ENCODE data around the gene MAN2B1. TPM values are rescaled to one million over a fixed set of nuclear protein-coding genes. Genes with fewer than 3 reads are reported as not detected.
A peak's percentile ranks its signal among the peaks of the same experiment; 100 is the strongest.
"Not testable (repeated sequence)": the region's sequence is repeated elsewhere in the genome, so short reads cannot be mapped to it uniquely, and the experiment has no call there.

The MAN2B1 gene
- polyA plus RNA-seq, 4 donors = 25.0 to 33.6 (median 30.1) TPM

DNA sequence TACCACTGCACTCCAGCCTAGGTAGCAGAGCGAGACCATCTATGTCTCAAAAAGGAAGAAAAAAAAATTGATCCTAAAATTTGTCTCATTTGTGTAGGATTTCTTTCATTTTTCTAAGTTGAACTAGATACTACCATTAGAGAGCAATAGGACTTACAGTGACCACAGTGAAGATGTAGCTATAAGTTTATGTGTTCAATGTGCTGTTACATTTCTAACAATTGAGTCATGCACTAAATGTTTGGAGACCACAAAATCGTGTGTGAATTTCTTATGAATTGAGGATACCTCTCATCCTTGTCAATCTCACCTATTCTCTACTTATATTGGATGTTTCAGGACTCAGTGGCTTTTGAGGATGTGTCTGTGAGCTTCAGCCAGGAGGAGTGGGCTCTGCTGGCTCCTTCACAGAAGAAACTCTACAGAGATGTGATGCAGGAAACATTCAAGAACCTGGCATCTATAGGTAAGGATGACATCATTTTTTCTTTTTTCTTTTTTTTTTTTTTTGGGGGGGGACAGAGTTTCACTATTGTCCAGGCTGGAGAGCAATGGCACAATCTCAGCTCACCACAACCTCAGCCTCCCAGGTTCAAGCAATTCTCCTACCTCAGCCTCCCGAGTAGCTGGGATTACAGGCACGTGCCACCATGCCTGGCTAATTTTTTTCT lies 43.0 kb downstream of the MAN2B1 start:
- no peak for DNase-seq (ENCODE audit: low read depth in 4 of 4, low spot score in 3 of 4)

DNA sequence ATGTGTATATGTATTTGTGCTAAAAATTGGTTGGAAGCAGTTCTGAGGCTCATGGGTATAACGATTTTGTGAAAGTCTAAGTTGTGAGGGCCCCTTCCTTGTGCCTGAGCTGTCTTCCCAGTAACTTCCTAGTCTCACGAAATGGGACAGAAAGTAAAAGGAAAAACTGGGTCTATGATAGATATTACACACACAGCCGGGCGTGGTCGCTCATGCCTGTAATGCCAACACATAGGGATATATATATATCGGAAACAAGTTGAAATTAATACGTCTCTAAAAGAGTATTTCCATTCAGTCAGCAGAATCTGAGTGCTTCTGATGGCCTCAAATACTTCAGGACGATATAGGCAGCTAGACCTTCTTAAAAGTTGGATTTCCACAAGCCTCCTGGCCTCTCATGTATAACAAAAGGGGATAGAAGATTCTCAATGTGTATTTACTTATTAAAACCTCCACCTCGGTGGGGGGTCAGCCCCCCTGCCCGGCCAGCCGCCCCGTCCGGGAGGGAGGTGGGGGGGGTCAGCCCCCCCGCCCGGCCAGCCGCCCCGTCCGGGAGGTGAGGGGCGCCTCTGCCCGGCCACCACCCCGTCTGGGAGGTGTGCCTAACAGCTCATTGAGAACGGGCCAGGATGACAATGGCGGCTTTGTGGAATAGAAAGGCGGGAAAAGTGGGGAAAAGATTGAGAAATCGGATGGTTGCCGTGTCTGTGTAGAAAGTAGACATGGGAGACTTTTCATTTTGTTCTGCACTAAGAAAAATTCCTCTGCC lies 45.1 kb downstream of the MAN2B1 start:
- not testable (repeated sequence) for DNase-seq (ENCODE audit: low read depth in 4 of 4, low spot score in 3 of 4)

- DNase-seq (ENCODE audit: low read depth in 4 of 4, low spot score in 3 of 4) = no peak
Observed at GRCh38 chr19:12617646-12618045, 48.9 kb downstream of the MAN2B1 start.

- peak; percentile 53 to 70 (median 62) for DNase-seq (ENCODE audit: low read depth in 4 of 4, low spot score in 3 of 4)
Observed at GRCh38 chr19:12611361-12611699, 55.2 kb downstream of the MAN2B1 start.

- peak; percentile 92 to 97 (median 96) for DNase-seq (ENCODE audit: low read depth in 4 of 4, low spot score in 3 of 4)
Observed at GRCh38 chr19:12610540-12611360, 55.8 kb downstream of the MAN2B1 start, which contains the start of the genes ZNF490 and ZNF791. TSS of gene ZNF490 (minus strand) at chr19:12610813. CDS start at chr19:12610680, 133 bp downstream. TSS of gene ZNF791 (plus strand) at chr19:12610920. CDS start at chr19:12611080, 160 bp downstream.

- no peak for DNase-seq (ENCODE audit: low read depth in 4 of 4, low spot score in 3 of 4)
Observed at GRCh38 chr19:12607631-12608030, 58.9 kb downstream of the MAN2B1 start.

- no peak for DNase-seq (ENCODE audit: low read depth in 4 of 4, low spot score in 3 of 4)
Observed at GRCh38 chr19:12606796-12607195, 59.7 kb downstream of the MAN2B1 start.

- DNase-seq (ENCODE audit: low read depth in 4 of 4, low spot score in 3 of 4) = no peak
Observed at GRCh38 chr19:12603714-12604113, 62.8 kb downstream of the MAN2B1 start.

GRCh38 chr19:12597594-12597993 lies 68.9 kb downstream of the MAN2B1 start:
- DNase-seq (ENCODE audit: low read depth in 4 of 4, low spot score in 3 of 4) = no peak

- peak in 2 of 4 donors; percentile 19 to 34 for DNase-seq (ENCODE audit: low read depth in 4 of 4, low spot score in 3 of 4)
Observed at GRCh38 chr19:12596927-12597548, 69.5 kb downstream of the MAN2B1 start.

Other genes starting within 250 kb of the MAN2B1 start
- 10 to 100 TPM in 2 of 4 donors, 1 to 10 TPM in 2; 6.7 to 13.8 (median 10.5) TPM for gene ZNF443, start 225.7 kb downstream of the MAN2B1 start, polyA plus RNA-seq (ENCODE audit: insufficient read length in 4 of 4)
- gene ZNF709, start 181.9 kb downstream of the MAN2B1 start, polyA plus RNA-seq (ENCODE audit: insufficient read length in 4 of 4) = 1 to 10 TPM; 5.7 to 9.4 (median 8.7) TPM
- gene ZNF564, start 115.3 kb downstream of the MAN2B1 start, polyA plus RNA-seq (ENCODE audit: insufficient read length in 4 of 4) = 10 to 100 TPM in 3 of 4 donors, 1 to 10 TPM in 1; 7.2 to 15.9 (median 13.9) TPM
- 1 to 10 TPM; 3.5 to 5.9 (median 5.1) TPM for gene ZNF490, start 55.9 kb downstream of the MAN2B1 start, polyA plus RNA-seq (ENCODE audit: insufficient read length in 4 of 4)
- gene ZNF791, start 55.8 kb downstream of the MAN2B1 start, polyA plus RNA-seq (ENCODE audit: insufficient read length in 4 of 4) = 10 to 100 TPM; 21.5 to 25.2 (median 23.0) TPM
- gene WDR83, start 65 bp upstream of the MAN2B1 start, polyA plus RNA-seq (ENCODE audit: insufficient read length in 4 of 4) = 10 to 100 TPM; 13.9 to 27.3 (median 14.4) TPM
- 10 to 100 TPM; 52.4 to 97.1 (median 72.6) TPM for gene DHPS, start 15.1 kb upstream of the MAN2B1 start, polyA plus RNA-seq (ENCODE audit: insufficient read length in 4 of 4)
- gene GNG14, start 21.3 kb upstream of the MAN2B1 start, polyA plus RNA-seq (ENCODE audit: insufficient read length in 4 of 4) = under 1 TPM in 1 of 4 donors, not detected in 3; 0.63 TPM
- 10 to 100 TPM in 3 of 4 donors, 1 to 10 TPM in 1; 5.8 to 18.7 (median 11.3) TPM for gene FBXW9, start 29.9 kb upstream of the MAN2B1 start, polyA plus RNA-seq (ENCODE audit: insufficient read length in 4 of 4)
- gene TNPO2, start 57.2 kb upstream of the MAN2B1 start, polyA plus RNA-seq (ENCODE audit: insufficient read length in 4 of 4) = 10 to 100 TPM; 60.5 to 82.1 (median 69.8) TPM
- 100 to 1,000 TPM; 139 to 201 (median 152) TPM for gene TRIR, start 67.9 kb upstream of the MAN2B1 start, polyA plus RNA-seq (ENCODE audit: insufficient read length in 4 of 4)
- 10 to 100 TPM; 70.6 to 94.6 (median 77.6) TPM for gene GET3, start 70.8 kb upstream of the MAN2B1 start, polyA plus RNA-seq (ENCODE audit: insufficient read length in 4 of 4)
- under 1 TPM in 1 of 4 donors, not detected in 3; 0.23 TPM for gene BEST2, start 85.0 kb upstream of the MAN2B1 start, polyA plus RNA-seq (ENCODE audit: insufficient read length in 4 of 4)
- 10 to 100 TPM; 17.8 to 90.4 (median 45.4) TPM for gene HOOK2, start 108.8 kb upstream of the MAN2B1 start, polyA plus RNA-seq (ENCODE audit: insufficient read length in 4 of 4)
- gene JUNB, start 124.7 kb upstream of the MAN2B1 start, polyA plus RNA-seq (ENCODE audit: insufficient read length in 4 of 4) = 100 to 1,000 TPM in 1 of 4 donors, 10 to 100 TPM in 3; 13.8 to 678 (median 32.3) TPM
- gene PRDX2, start 135.1 kb upstream of the MAN2B1 start, polyA plus RNA-seq (ENCODE audit: insufficient read length in 4 of 4) = 100 to 1,000 TPM; 242 to 339 (median 290) TPM
- gene THSD8, start 135.3 kb upstream of the MAN2B1 start, polyA plus RNA-seq (ENCODE audit: insufficient read length in 4 of 4) = 10 to 100 TPM in 1 of 4 donors, 1 to 10 TPM in 3; 5.8 to 12.9 (median 8.2) TPM
- gene RNASEH2A, start 139.8 kb upstream of the MAN2B1 start, polyA plus RNA-seq (ENCODE audit: insufficient read length in 4 of 4) = 10 to 100 TPM; 25.6 to 38.5 (median 29.9) TPM
- under 1 TPM in 2 of 4 donors, not detected in 2; 0.20 to 0.29 TPM for gene RTBDN, start 167.8 kb upstream of the MAN2B1 start, polyA plus RNA-seq (ENCODE audit: insufficient read length in 4 of 4)
- 1 to 10 TPM in 3 of 4 donors, under 1 TPM in 1; 0.94 to 1.7 (median 1.2) TPM for gene MAST1, start 171.8 kb upstream of the MAN2B1 start, polyA plus RNA-seq (ENCODE audit: insufficient read length in 4 of 4)
- gene DNASE2, start 214.7 kb upstream of the MAN2B1 start, polyA plus RNA-seq (ENCODE audit: insufficient read length in 4 of 4) = 10 to 100 TPM; 12.0 to 14.0 (median 12.6) TPM
- 1 to 10 TPM in 1 of 4 donors, under 1 TPM in 3; 0.19 to 3.4 (median 0.34) TPM for gene KLF1, start 220.5 kb upstream of the MAN2B1 start, polyA plus RNA-seq (ENCODE audit: insufficient read length in 4 of 4)
- gene GCDH, start 224.4 kb upstream of the MAN2B1 start, polyA plus RNA-seq (ENCODE audit: insufficient read length in 4 of 4) = 10 to 100 TPM; 14.9 to 36.7 (median 26.0) TPM

All from left renal pelvis (tissue), 4 donors.